Neural progenitor cell (in vitro differentiated cells): ENCODE data around the gene MFN1. TPM values are rescaled to one million over a fixed set of nuclear protein-coding genes. Genes with fewer than 3 reads are reported as not detected.
A peak's percentile ranks its signal among the peaks of the same experiment; 100 is the strongest.

ENCODE experiments used
- DNase-seq: peaks from one replicate; pipeline ENCODE4 v3.0.0-alpha.2; 2016; ENCODE audit warnings: low spot score
- H2AFZ ChIP-seq: fragments of 200-600 bp; sonication (generic); replicated peaks from 2 replicates; pipeline ENCODE4 v1.6.1; 2016; ENCODE audit warnings: antibody characterized with exemption
- H3F3A ChIP-seq: fragments of 200-600 bp; sonication (generic); 2 replicates; pipeline ENCODE4 v1.6.1; 2016; ENCODE audit warnings: antibody characterized with exemption, low read depth
- H3K27ac ChIP-seq: fragments of 200-600 bp; sonication (generic); 2 replicates; pipeline ENCODE4 v1.5.1; 2016; ENCODE audit warnings: mild to moderate bottlenecking
- H3K27me3 ChIP-seq: fragments of 200-600 bp; sonication (generic); 2 replicates; pipeline ENCODE4 v1.6.1; 2016; ENCODE audit warnings: mild to moderate bottlenecking, moderate library complexity
- H3K36me3 ChIP-seq: fragments of 200-600 bp; sonication (generic); 2 replicates; pipeline ENCODE4 v1.5.1; 2016
- H3K4me1 ChIP-seq: fragments of 200-600 bp; sonication (generic); 2 replicates; pipeline ENCODE4 v1.6.1; 2016; ENCODE audit warnings: mixed run types
- H3K4me2 ChIP-seq: fragments of 200-600 bp; sonication (generic); 2 replicates; pipeline ENCODE4 v1.6.1; 2016
- H3K4me3 ChIP-seq: fragments of 200-600 bp; sonication (generic); 2 replicates; pipeline ENCODE4 v1.5.1; 2016
- H3K79me2 ChIP-seq: fragments of 200-600 bp; sonication (generic); 2 replicates; pipeline ENCODE4 v1.6.1; 2016; ENCODE audit warnings: low read depth
- H3K9ac ChIP-seq: fragments of 200-600 bp; sonication (generic); 2 replicates; pipeline ENCODE4 v1.6.1; 2016
- H3K9me3 ChIP-seq: fragments of 200-600 bp; sonication (generic); 2 replicates; pipeline ENCODE4 v1.5.1; 2016; ENCODE audit warnings: low read depth
- H4K20me1 ChIP-seq: fragments of 200-600 bp; sonication (generic); 2 replicates; pipeline ENCODE4 v1.6.1; 2016; ENCODE audit warnings: low read depth
- H3K27ac Mint-ChIP-seq: 3 replicates; pipeline ENCODE4 v1.8.0; 2021; ENCODE audit warnings: mixed read lengths
- H3K27me3 Mint-ChIP-seq: 2 replicates; pipeline ENCODE4 v1.8.0; 2022; ENCODE audit warnings: low read depth, mild to moderate bottlenecking, inconsistent platforms, moderate library complexity, mixed read lengths; ENCODE audit not compliant: insufficient read depth
- H3K36me3 Mint-ChIP-seq: 3 replicates; pipeline ENCODE4 v1.8.0; 2021; ENCODE audit warnings: mixed read lengths
- H3K4me1 Mint-ChIP-seq: 3 replicates; pipeline ENCODE4 v1.8.0; 2021; ENCODE audit warnings: mixed read lengths
- H3K4me3 Mint-ChIP-seq: 3 replicates; pipeline ENCODE4 v1.8.0; 2021; ENCODE audit warnings: mild to moderate bottlenecking, moderate library complexity, mixed read lengths
- H3K9me3 Mint-ChIP-seq: 3 replicates; pipeline ENCODE4 v1.8.0; 2020; ENCODE audit warnings: mixed read lengths
- CTCF ChIP-seq: fragments of 200-600 bp; sonication (generic); IDR thresholded peaks from 2 replicates; pipeline ENCODE4 v1.5.1; 2017; ENCODE audit warnings: antibody characterized with exemption, mild to moderate bottlenecking
- EZH2 ChIP-seq: fragments of 200-600 bp; sonication (generic); IDR thresholded peaks from 2 replicates; pipeline ENCODE4 v1.6.1; 2017; ENCODE audit warnings: antibody characterized with exemption, mild to moderate bottlenecking, moderate library complexity
- EZH2phosphoT487 ChIP-seq: fragments of 200-600 bp; sonication (generic); IDR thresholded peaks from 2 replicates; pipeline ENCODE4 v1.6.1; 2017; ENCODE audit warnings: antibody characterized with exemption
- total RNA-seq: library from RNA; depleted of rRNA; stranded (reverse); fragments of >200 nt; gene quantifications from 2 replicates; pipeline ENCODE4 v1.2.3, GENCODE V29; 2015; ENCODE audit warnings: low replicate concordance

Gene MFN1
- total RNA-seq, 1 donor from 2014 or later, result 62.5 TPM

- H3K36me3 ChIP-seq, result peaks cover 10% of the 10 kb centered on the region
- no peak overlapping the region for H3K27ac Mint-ChIP-seq
- TF ChIP-seq CTCF, result no peak
- no peak for TF ChIP-seq EZH2
- TF ChIP-seq EZH2phosphoT487, result no peak
- no peaks in the 10 kb centered on the region for H3K9me3 ChIP-seq
- peaks cover 4% of the 10 kb centered on the region for H3K36me3 Mint-ChIP-seq
- H3K9me3 Mint-ChIP-seq, result no peaks in the 10 kb centered on the region
- H2AFZ ChIP-seq, result no peak overlapping the region
- H3K4me3 Mint-ChIP-seq, result no peak overlapping the region
- no peaks in the 10 kb centered on the region for H3K79me2 ChIP-seq
- H3K9ac ChIP-seq, result no peak overlapping the region
- no peaks in the 10 kb centered on the region for H3K4me1 Mint-ChIP-seq
- H3K27ac ChIP-seq, result no peak overlapping the region
- no peaks in the 10 kb centered on the region for H4K20me1 ChIP-seq
- no peaks in the 10 kb centered on the region for H3K27me3 ChIP-seq
- no peak for DNase-seq
- H3F3A ChIP-seq, result peaks cover 5% of the 10 kb centered on the region
- no peaks in the 10 kb centered on the region for H3K27me3 Mint-ChIP-seq
- no peak overlapping the region for H3K4me3 ChIP-seq
- no peaks in the 10 kb centered on the region for H3K4me1 ChIP-seq
- no peak overlapping the region for H3K4me2 ChIP-seq
Measured at GRCh38 chr3:179369621-179370020, 22.1 kb downstream of the MFN1 start.

GRCh38 chr3:179373938-179374337 lies 26.4 kb downstream of the MFN1 start:
- H3K4me3 Mint-ChIP-seq, result no peak overlapping the region
- DNase-seq, result no peak
- H3K4me2 ChIP-seq, result no peak overlapping the region

GRCh38 chr3:179375091-179375999 lies 27.8 kb downstream of the MFN1 start:
- Histone ChIP-seq H3K9ac (no peak overlapping the region), H2AFZ (no peak overlapping the region), H3K4me1 (no peaks in the 10 kb centered on the region), H4K20me1 (no peaks in the 10 kb centered on the region), H3K27ac (no peak overlapping the region), H3K36me3 (no peaks in the 10 kb centered on the region), H3K4me3 (no peak overlapping the region), H3K79me2 (no peaks in the 10 kb centered on the region), H3K9me3 (no peaks in the 10 kb centered on the region), H3K27me3 (no peaks in the 10 kb centered on the region), H3K4me2 (no peak overlapping the region), H3F3A (peaks cover 5% of the 10 kb centered on the region)
- peaks cover 13% of the 10 kb centered on the region for H3K36me3 Mint-ChIP-seq
- H3K4me1 Mint-ChIP-seq, result no peaks in the 10 kb centered on the region
- no peak overlapping the region for H3K27ac Mint-ChIP-seq
- no peaks in the 10 kb centered on the region for H3K9me3 Mint-ChIP-seq
- H3K4me3 Mint-ChIP-seq, result no peak overlapping the region
- TF ChIP-seq EZH2phosphoT487 (no peak), CTCF (no peak), EZH2 (no peak)
- no peaks in the 10 kb centered on the region for H3K27me3 Mint-ChIP-seq
- DNase-seq, result no peak

More at GRCh38 chr3:179373938-179374337, 26.4 kb downstream of the MFN1 start:
- H3K27ac Mint-ChIP-seq, result no peak overlapping the region
- no peaks in the 10 kb centered on the region for H3K27me3 Mint-ChIP-seq
- no peaks in the 10 kb centered on the region for H3K36me3 ChIP-seq
- TF ChIP-seq CTCF (peak; percentile 14), EZH2 (no peak), EZH2phosphoT487 (no peak)
- no peaks in the 10 kb centered on the region for H3K4me1 Mint-ChIP-seq
- H3K79me2 ChIP-seq, result no peaks in the 10 kb centered on the region
- no peak overlapping the region for H2AFZ ChIP-seq
- no peaks in the 10 kb centered on the region for H3K27me3 ChIP-seq
- H3F3A ChIP-seq, result peaks cover 5% of the 10 kb centered on the region
- no peaks in the 10 kb centered on the region for H3K9me3 ChIP-seq
- H3K36me3 Mint-ChIP-seq, result peaks cover 9% of the 10 kb centered on the region
- H3K9ac ChIP-seq, result no peak overlapping the region
- no peaks in the 10 kb centered on the region for H3K4me1 ChIP-seq
- no peaks in the 10 kb centered on the region for H3K9me3 Mint-ChIP-seq
- H3K4me3 ChIP-seq, result no peak overlapping the region
- no peaks in the 10 kb centered on the region for H4K20me1 ChIP-seq
- H3K27ac ChIP-seq, result no peak overlapping the region
